Measurements from ENCODE around the gene MORF4L1. TPM values are rescaled to one million over a fixed set of nuclear protein-coding genes. Genes with fewer than 3 reads are reported as not detected.

Gene MORF4L1
- total RNA-seq, 3 donors from 2014 or later = 224 to 276 (median 236) TPM

- H3K4me1 Mint-ChIP-seq (ENCODE audit: low read depth) = peaks cover 11% of the 10 kb centered on the region
- no peak for DNase-seq
- H3K9me3 Mint-ChIP-seq = no peaks in the 10 kb centered on the region
- ATAC-seq = no peak
- no peaks in the 10 kb centered on the region for H3K36me3 Mint-ChIP-seq (ENCODE audit: insufficient read depth)
- H3K27me3 Mint-ChIP-seq (ENCODE audit: low read depth) = no peaks in the 10 kb centered on the region
- H3K4me3 Mint-ChIP-seq = no peak overlapping the region
These were observed 74.8 kb downstream of the MORF4L1 start for GRCh38 chr15:78947506-78947905.

Other genes with a start within 250 kb of the MORF4L1 start
- gene CHRNB4, start 231.7 kb upstream of the MORF4L1 start, total RNA-seq = not detected
- under 1 TPM; 0.10 to 0.24 (median 0.13) TPM for gene ADAMTS7, start 61.4 kb upstream of the MORF4L1 start, total RNA-seq
- gene CTSH, start 72.2 kb downstream of the MORF4L1 start, total RNA-seq = 10 to 100 TPM in 2 of 3 donors, 1 to 10 TPM in 1; 6.6 to 23.7 (median 16.4) TPM
- gene RASGRF1, start 217.9 kb downstream of the MORF4L1 start, total RNA-seq = under 1 TPM in 1 of 3 donors, not detected in 2; 0.05 TPM

Data from activated T-cell treated with anti-CD3 and anti-CD28 coated beads, Interleukin-2, amount 50 U/mL, for 4 hours (primary cell).